SU-DHL-6 (cell line): ENCODE results near the gene TMEM81.

Experiments used
- EZH2phosphoT487 ChIP-seq: fragments of 200-600 bp; sonication (generic), shearing (Covaris generic); conservative IDR thresholded peaks from 2 replicates; pipeline ENCODE4 v1.6.1; 2018; ENCODE audit warnings: mild to moderate bottlenecking, antibody characterized with exemption, low read length, moderate library complexity, mixed read lengths
- TF ChIP-seq, protein P1 (sequence below): fragments of 200-600 bp; sonication (generic); IDR thresholded peaks from one replicate; pipeline ENCODE4 v1.5.1; 2017; ENCODE audit warnings: antibody characterized with exemption, mild to moderate bottlenecking, low read length, moderate library complexity; ENCODE audit not compliant: insufficient read depth, poor library complexity, severe bottlenecking

GRCh38 chr1:205057808-205058575, 26.3 kb downstream of the TMEM81 start:
- TF ChIP-seq, protein P1, sequence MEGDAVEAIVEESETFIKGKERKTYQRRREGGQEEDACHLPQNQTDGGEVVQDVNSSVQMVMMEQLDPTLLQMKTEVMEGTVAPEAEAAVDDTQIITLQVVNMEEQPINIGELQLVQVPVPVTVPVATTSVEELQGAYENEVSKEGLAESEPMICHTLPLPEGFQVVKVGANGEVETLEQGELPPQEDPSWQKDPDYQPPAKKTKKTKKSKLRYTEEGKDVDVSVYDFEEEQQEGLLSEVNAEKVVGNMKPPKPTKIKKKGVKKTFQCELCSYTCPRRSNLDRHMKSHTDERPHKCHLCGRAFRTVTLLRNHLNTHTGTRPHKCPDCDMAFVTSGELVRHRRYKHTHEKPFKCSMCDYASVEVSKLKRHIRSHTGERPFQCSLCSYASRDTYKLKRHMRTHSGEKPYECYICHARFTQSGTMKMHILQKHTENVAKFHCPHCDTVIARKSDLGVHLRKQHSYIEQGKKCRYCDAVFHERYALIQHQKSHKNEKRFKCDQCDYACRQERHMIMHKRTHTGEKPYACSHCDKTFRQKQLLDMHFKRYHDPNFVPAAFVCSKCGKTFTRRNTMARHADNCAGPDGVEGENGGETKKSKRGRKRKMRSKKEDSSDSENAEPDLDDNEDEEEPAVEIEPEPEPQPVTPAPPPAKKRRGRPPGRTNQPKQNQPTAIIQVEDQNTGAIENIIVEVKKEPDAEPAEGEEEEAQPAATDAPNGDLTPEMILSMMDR: no peak
- TF ChIP-seq EZH2phosphoT487: no peak
